ENCODE data around the gene LIAS.
A peak's percentile ranks its signal among the peaks of the same experiment; 100 is the strongest.
"Not testable (repeated sequence)": the region's sequence is repeated elsewhere in the genome, so short reads cannot be mapped to it uniquely, and the experiment has no call there.

LIAS gene

GRCh38 chr4:39453738-39454137, 5.1 kb upstream of the LIAS start:
- no peak for DNase-seq (ENCODE audit: low read depth)
- TF ChIP-seq CTCF (IDR thresholded peaks at IDR 0.05; ENCODE audit: low read length, missing control alignments), result no peak
- H3K4me3 ChIP-seq (replicated peaks; ENCODE audit: low read depth, low read length), result no peak overlapping the region

GRCh38 chr4:39455486-39455885, 3.4 kb upstream of the LIAS start:
- DNase-seq (ENCODE audit: low read depth), result no peak
- no peak for TF ChIP-seq CTCF (IDR thresholded peaks at IDR 0.05; ENCODE audit: low read length, missing control alignments)
- no peak overlapping the region for H3K4me3 ChIP-seq (replicated peaks; ENCODE audit: low read depth, low read length)

GRCh38 chr4:39456946-39457763, 1.7 kb upstream of the LIAS start:
- DNase-seq (ENCODE audit: low read depth), result no peak
- no peak for TF ChIP-seq CTCF (IDR thresholded peaks at IDR 0.05; ENCODE audit: low read length, missing control alignments)
- peak overlapping the region; percentile 96 for H3K4me3 ChIP-seq (replicated peaks; ENCODE audit: low read depth, low read length)

GRCh38 chr4:39458161-39458504, 723 bp upstream of the LIAS start:
- not testable (repeated sequence) for DNase-seq (ENCODE audit: low read depth)
- H3K4me3 ChIP-seq (replicated peaks; ENCODE audit: low read depth, low read length), result peak overlapping the region; percentile 96

- no peak overlapping the region for H3K4me3 ChIP-seq (replicated peaks; ENCODE audit: low read depth, low read length)
- peak; percentile 92 for DNase-seq (ENCODE audit: low read depth)
- TF ChIP-seq CTCF (IDR thresholded peaks at IDR 0.05; ENCODE audit: low read length, missing control alignments), result peak; percentile 33
Measured at GRCh38 chr4:39464886-39465501, 6.1 kb downstream of the LIAS start.

GRCh38 chr4:39466747-39467146, 7.9 kb downstream of the LIAS start:
- DNase-seq (ENCODE audit: low read depth), result no peak
- no peak for TF ChIP-seq CTCF (IDR thresholded peaks at IDR 0.05; ENCODE audit: low read length, missing control alignments)
- H3K4me3 ChIP-seq (replicated peaks; ENCODE audit: low read depth, low read length), result no peak overlapping the region

GRCh38 chr4:39467464-39467863, 8.6 kb downstream of the LIAS start:
- no peak for TF ChIP-seq CTCF (IDR thresholded peaks at IDR 0.05; ENCODE audit: low read length, missing control alignments)
- H3K4me3 ChIP-seq (replicated peaks; ENCODE audit: low read depth, low read length), result no peak overlapping the region
- DNase-seq (ENCODE audit: low read depth), result no peak
